ENCODE data around the gene EPHA3.
"Not testable (repeated sequence)": the region's sequence is repeated elsewhere in the genome, so short reads cannot be mapped to it uniquely, and the experiment has no call there.

The EPHA3 gene

DNA sequence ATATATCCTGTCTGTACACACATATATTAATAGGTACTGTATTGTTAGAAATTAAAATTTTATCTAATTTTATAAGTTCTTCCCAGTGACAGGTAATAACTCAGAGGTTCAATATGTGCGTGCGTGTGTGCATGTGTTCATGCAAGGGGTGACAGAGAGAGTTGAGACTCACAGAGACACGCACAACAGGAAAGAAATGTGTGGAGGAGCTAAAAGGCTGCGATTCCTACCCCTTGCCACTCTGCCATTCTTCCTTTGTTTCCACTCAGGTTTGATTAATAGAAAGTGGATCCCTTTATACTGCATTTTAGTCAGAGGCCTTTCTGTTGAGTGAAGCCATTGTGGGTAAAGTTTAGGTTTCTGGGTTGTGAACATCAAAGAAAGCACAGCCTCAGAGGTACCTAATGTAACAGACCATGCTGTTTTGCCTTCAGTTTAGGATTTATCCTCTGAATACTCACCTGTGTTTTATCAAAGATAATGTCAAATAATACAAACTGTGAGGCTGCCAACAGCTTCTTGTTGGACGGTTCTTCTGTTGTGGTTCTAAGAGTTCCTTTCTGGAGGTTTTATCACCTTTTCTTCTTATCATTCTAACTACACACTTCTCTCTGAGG is 182.3 kb downstream of the EPHA3 start:
- no peak for DNase-seq

DNA sequence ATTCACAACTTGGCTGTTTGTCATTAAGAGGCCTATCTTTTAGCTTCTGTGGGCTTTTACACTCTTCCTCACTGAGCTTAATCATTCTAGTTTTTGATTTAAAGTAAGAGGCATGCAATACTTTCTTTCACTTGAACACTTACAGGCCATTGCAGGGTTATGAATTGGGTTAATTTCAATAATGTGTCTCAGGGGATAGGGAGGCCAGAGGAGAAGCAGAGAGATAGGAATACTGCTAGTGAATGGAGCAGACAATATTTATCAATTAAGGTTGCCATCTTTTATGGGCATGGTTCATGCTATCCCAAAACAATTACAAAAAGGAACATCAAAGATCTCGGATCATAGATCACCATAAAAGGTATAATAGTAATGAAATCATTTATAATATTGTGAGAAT is 189.8 kb downstream of the EPHA3 start:
- no peak for DNase-seq

DNA sequence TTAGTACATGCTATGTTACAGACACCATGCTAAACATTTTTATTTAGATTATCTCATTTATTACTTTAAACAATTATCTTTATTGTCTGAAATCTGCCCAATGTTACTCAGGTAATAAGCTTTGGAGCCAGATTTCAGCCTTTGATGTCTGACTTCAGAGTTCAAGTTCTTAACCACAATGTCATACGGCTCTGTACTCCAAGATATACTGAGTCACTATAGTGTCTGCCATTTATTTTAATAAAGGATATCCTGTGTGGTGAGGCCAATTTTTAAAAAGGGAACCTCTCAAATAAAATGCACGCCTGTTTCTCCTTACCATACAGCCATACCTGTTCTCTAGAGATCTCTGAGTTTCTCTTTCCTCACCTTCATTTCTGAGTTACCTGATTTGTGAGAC is 193.1 kb downstream of the EPHA3 start:
- DNase-seq: no peak

GRCh38 chr3:89300981-89301380 is 193.6 kb downstream of the EPHA3 start:
- no peak for DNase-seq

- no peak for DNase-seq
These were observed 196.3 kb downstream of the EPHA3 start for GRCh38 chr3:89303701-89304100.

GRCh38 chr3:89306540-89306939 is 199.1 kb downstream of the EPHA3 start:
- no peak for DNase-seq

DNA sequence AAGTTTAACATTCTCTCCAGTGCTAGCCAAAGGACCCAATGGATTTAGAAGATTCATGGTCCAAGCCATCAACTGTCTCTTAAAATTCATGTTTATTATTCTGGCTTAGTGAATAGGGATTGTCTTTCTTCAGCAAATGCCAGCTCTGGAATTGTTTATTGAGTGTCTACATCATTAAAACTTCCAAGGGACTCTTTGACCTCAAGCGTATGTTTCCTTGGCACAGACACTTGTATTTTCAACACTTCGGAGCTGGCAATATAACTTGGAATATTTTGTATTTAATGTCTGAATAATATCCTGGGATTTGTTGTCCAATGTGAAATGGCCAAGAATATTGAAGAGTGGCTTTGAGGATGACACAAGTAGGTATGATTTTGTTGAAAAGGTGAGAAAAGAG is 204.2 kb downstream of the EPHA3 start:
- DNase-seq: no peak

GRCh38 chr3:89312141-89312540 is 204.7 kb downstream of the EPHA3 start:
- DNase-seq: no peak

GRCh38 chr3:89314454-89315098 is 207.2 kb downstream of the EPHA3 start:
- no peak for DNase-seq

DNA sequence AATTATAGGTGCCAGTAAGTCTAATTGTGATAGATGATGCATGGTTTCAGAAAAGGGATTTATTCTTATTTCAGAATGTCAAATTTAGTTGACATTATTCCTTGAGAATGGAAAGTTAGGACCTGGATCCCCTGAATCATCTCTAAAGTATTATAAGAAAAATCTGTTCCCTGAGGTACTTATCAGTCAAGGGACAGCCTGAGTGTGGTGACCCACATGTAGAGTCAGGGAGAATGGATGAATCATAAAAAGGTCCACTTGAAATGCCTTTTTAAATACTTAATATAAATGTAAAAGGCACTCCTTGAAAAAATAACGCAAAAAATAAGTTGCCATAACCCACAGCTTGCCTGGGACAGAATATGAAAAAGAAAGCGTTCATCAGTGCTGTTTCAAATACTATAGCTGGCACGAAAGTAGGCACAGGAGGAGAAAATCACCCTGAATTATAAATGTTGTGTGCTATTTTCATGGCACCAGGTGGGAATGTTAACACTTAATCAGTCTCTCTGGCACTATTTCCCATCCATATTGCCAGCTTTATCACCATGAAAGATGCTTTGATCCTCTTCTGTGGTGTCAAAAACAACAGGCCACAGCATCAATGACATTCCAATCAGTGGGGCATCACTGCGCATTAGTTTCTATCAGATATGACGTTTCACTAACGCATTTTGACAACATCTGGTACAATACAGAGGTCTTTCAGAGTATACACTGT is 208.5 kb downstream of the EPHA3 start:
- DNase-seq: no peak

- no peak for DNase-seq
These were observed 212.8 kb downstream of the EPHA3 start for GRCh38 chr3:89320186-89320585.

DNA sequence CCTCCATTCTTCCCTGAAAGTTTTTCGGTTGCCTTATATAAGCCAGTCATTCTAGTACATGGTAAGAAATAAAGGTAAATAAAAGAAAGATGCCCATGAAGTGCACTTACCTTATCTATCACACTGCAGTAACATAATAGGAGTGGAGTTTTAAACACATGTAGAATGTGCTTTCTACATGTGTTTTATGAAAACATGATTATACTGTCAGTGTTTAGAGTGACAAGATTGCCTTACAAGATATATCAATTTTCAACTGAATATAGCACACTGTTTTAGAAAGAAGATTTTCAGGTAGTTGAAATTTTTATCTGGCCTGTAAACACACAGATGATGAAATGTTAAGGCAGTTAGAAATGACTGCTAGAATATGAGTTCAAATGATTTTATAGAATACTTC is 219.6 kb downstream of the EPHA3 start:
- DNase-seq: no peak

DNA sequence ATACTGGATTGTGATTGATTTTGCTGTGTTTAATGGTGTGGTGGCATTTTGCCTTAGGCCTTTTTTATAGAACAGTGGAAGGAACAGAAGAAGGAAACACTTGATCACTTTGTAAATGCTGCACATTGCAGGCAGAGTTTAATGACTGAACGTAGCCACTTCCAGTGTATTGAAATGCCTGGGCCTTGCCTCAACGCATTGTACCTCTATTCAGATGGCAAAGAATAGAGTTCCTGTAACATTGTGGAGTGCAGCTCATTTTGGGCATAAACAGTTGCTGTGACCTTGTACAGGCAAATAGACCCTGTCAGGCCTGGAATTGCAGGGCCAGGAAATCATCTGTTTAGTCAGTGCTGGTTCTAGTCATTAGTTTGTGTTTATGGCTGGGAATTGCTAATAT is 225.0 kb downstream of the EPHA3 start:
- no peak for DNase-seq

GRCh38 chr3:89332793-89333192 is 225.4 kb downstream of the EPHA3 start:
- no peak for DNase-seq

GRCh38 chr3:89335693-89336092 is 228.3 kb downstream of the EPHA3 start:
- no peak for DNase-seq

GRCh38 chr3:89340408-89340807 is 233.0 kb downstream of the EPHA3 start:
- DNase-seq: no peak

GRCh38 chr3:89344076-89344475 is 236.7 kb downstream of the EPHA3 start:
- no peak for DNase-seq

- DNase-seq: not testable (repeated sequence)
These were observed 243.5 kb downstream of the EPHA3 start for GRCh38 chr3:89350935-89351334.

DNA sequence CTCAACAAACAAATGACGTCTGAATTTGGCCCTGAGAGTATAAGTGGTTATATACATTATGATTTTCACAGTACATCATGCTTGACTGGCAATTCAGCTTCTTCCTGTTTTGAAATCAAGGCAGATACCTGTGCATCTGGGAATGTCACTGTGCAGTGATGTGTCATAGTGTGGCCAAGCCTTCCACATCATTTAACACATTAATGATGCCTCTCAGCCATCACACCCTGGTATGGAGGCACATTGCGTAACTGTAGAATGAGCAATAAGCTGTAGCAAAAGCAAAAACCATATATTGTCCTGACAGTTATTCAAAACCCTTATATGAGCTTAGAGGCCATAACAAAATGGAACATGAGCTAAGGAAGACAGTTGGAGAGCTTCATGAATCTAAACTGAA is 246.0 kb downstream of the EPHA3 start:
- DNase-seq: no peak

DNA sequence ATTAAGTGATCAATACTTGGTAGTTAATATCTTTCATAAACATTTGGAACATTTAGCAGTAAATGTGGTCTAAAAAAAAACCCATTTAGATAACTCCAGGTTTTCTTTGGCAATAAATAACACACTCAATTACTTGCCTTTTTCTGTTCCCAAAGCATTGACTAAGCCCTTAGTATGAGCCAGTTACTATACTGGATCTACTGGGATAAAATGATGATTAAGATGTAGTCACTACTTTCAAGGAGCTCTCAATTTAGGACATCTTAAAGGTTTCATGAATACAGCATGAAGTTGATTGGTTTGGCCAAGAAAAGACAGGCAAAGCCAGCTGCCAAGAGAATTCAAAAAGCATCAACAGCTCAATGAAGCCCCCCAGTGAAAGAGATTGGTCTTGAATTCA is 250.9 kb downstream of the EPHA3 start:
- DNase-seq: no peak

GRCh38 chr3:89360156-89360555 is 252.7 kb downstream of the EPHA3 start:
- no peak for DNase-seq

DNA sequence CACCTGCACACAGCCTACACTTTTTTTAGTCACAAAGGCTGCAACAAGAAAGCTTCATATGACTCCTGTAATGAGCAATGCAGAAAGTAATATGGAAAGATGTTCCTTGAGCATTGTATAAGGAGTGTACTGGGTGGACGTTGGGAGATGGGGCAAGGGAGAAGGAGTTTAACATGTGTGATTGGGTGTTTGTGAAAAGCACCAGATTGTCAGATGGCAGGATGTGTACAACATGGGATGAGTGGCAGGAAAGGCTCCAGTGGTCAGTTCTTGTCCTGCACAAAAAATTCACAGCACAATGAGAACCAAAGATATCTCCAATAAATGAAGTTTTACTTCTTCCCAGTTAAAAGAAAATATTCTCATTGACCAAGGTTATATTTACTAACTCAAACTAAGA is 255.1 kb downstream of the EPHA3 start:
- no peak for DNase-seq

DNA sequence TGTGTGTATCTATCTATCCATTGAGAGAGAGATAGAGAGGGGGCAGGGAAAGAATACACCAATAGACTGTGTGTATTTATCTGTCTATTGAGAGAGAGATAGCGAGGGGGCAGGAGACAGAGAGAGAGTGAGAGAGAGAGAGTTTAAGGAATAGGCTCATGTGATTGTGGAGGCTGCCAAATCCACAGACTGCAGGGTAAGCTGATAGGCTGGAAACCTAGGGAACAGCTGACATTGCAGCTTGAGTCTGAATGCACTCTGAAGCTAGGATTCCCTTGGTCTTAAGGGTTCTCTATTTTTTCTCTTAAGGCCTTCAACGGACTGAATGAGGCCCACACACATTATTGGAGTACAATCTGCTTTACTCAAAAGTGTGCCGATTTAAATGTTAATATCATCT is 255.8 kb downstream of the EPHA3 start:
- no peak for DNase-seq

DNA sequence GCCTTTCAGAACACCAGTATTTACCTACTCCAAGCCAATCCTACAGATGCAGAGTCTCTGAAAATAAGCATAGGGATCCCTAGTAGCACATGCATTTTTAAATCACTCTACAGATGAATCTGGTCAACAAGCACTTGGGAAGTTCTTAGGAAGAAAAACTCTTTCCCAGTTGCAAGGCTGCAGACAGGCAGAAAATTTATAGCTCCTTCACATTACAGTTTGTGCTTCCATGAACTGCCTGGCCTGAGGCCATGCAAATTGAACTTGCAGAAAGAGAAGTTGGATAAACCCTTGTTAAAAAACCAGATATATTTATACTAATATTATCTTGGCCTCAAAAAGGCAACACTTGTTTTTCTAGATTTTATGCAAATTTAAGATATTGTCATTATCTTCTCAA is 256.9 kb downstream of the EPHA3 start:
- DNase-seq: no peak

DNA sequence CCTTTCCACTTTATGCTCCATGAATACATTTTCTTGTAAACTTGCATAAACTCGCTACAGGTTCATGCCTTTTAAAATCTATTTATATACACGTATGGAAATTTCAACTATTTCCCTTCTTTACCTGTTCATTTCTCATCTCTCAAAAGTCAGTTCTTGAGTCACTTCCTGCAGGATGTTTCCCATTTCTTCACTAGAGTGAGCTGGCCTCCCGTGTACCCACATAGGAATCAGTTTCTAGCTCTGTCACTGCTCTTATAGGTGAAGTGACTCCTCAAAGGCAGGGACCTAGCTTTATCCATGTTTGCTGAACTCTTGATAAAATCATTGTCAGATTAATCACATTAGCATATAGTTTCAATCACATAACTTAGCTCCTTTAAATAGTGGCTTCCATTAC is 259.7 kb downstream of the EPHA3 start:
- DNase-seq: no peak

Measured in activated effector memory CD4-positive, alpha-beta T cell treated with Interleukin-2 at 50 U/mL for 16 hours (primary cell).